Panc1 (cell line): Measurements from ENCODE around the gene PROM1. TPM values are rescaled to one million over a fixed set of nuclear protein-coding genes. Genes with fewer than 3 reads are reported as not detected.

Experiments used
- ATAC-seq: fragments of 200-7000 bp; cut with Tn5 transposase; 2 replicates; pipeline ENCODE4 v1.9.1; 2020; ENCODE audit warnings: mild to moderate bottlenecking, moderate library complexity
- BruUV-seq: library from RNA; stranded (reverse); fragments of 400-500 nt; replicated peaks from 2 replicates; lab custom pipeline; 2021; lab: Mats Ljungman, UMichigan
- CTCF ChIA-PET: fragments of 300-600 bp; sonication (Branson Sonifier 250); formaldehyde crosslinking; loops from one replicate; lab custom pipeline; 2022; ENCODE audit warnings: antibody characterized with exemption; lab: Charles Lee
- POLR2A ChIA-PET: fragments of 300-600 bp; sonication (Branson Sonifier 250); formaldehyde crosslinking; loops from one replicate; lab custom pipeline; 2022; ENCODE audit warnings: antibody characterized with exemption; lab: Charles Lee
- DNase-seq: peaks from one replicate; pipeline ENCODE4 v3.0.0-alpha.2; 2010; ENCODE audit warnings: low read depth, low spot score
- H3K27ac ChIP-seq: 2 replicates; pipeline ENCODE4 v1.5.1; 2011; ENCODE audit warnings: mild to moderate bottlenecking, low read length, inconsistent platforms
- H3K27me3 ChIP-seq: fragments of 200-500 bp; sonication (Bioruptor generic); 2 replicates; pipeline ENCODE4 v1.6.0; 2014; ENCODE audit warnings: low read length, inconsistent platforms; ENCODE audit not compliant: control insufficient read depth, insufficient read depth
- H3K36me3 ChIP-seq: fragments of 200-500 bp; sonication (Bioruptor generic); 2 replicates; pipeline ENCODE4 v1.5.1; 2014; ENCODE audit warnings: inconsistent platforms, mild to moderate bottlenecking, low read length, moderate library complexity; ENCODE audit not compliant: control insufficient read depth, insufficient read depth
- H3K4me1 ChIP-seq: 2 replicates; pipeline ENCODE4 v1.5.1; 2011; ENCODE audit warnings: inconsistent platforms, mild to moderate bottlenecking, low read length, moderate library complexity; ENCODE audit not compliant: control insufficient read depth, insufficient read depth
- H3K4me3 ChIP-seq, 2 experiments: 2 replicates each; pipeline ENCODE4 v1.5.1; 2011 to 2012; ENCODE audit warnings: low read depth in 2 of 2, low read length in 2 of 2, mild to moderate bottlenecking in 2 of 2, inconsistent platforms in 1 of 2, moderate library complexity in 1 of 2
- H3K9me3 ChIP-seq: fragments of 200-500 bp; sonication (Bioruptor generic); 2 replicates; pipeline ENCODE4 v1.5.1; 2014; ENCODE audit warnings: low read depth, mild to moderate bottlenecking, inconsistent platforms, low read length, moderate library complexity; ENCODE audit not compliant: control insufficient read depth, insufficient read depth
- POLR2AphosphoS5 ChIP-seq: IDR thresholded peaks from 2 replicates; pipeline ENCODE4 v1.6.1; 2012; ENCODE audit warnings: mild to moderate bottlenecking, low read depth, low read length, moderate library complexity
- SIN3A ChIP-seq: IDR thresholded peaks from 2 replicates; pipeline ENCODE4 v1.6.1; 2012; ENCODE audit warnings: low read depth, mild to moderate bottlenecking, low read length, moderate library complexity, borderline replicate concordance; ENCODE audit not compliant: insufficient read depth
- TCF7L2 ChIP-seq: IDR thresholded peaks from 2 replicates; pipeline ENCODE4 v1.6.1; 2011; ENCODE audit warnings: mild to moderate bottlenecking, low read depth, low read length, inconsistent platforms
- in situ Hi-C: cut with HindIII; loops from 2 replicates; pipeline ENCODE4 v1.10.0; 2016; ENCODE audit warnings: low sequenced_read_pairs, low pct_unique_long_range_greater_than_20kb
- intact Hi-C: fragments of 100-400 bp; cut with micrococcal nuclease; formaldehyde crosslinking; loops from one replicate; pipeline ENCODE4 v1.10.0; 2022; ENCODE audit not compliant: unreplicated experiment
- total RNA-seq: library from RNA; stranded (reverse); gene quantifications from one replicate; pipeline ENCODE4 v1.2.1, GENCODE V29; 2021; ENCODE audit not compliant: unreplicated experiment
- TF ChIP-seq, protein P1 (sequence below), 2 experiments: IDR thresholded peaks; 2 replicates each; pipeline ENCODE4 v1.6.1; 2011 to 2012; ENCODE audit warnings: low read depth in 2 of 2, control low read depth in 1 of 2, low read length in 1 of 2, mild to moderate bottlenecking in 1 of 2, moderate library complexity in 1 of 2; ENCODE audit not compliant: insufficient read depth in 1 of 2
- TF ChIP-seq, protein P2 (sequence below): fragments of 450-650 bp; IDR thresholded peaks from 2 replicates; pipeline ENCODE4 v1.5.1; 2017; ENCODE audit warnings: mild to moderate bottlenecking

Gene PROM1
- total RNA-seq, 1 experiment from 2014 or later = 0.18 TPM

DNA sequence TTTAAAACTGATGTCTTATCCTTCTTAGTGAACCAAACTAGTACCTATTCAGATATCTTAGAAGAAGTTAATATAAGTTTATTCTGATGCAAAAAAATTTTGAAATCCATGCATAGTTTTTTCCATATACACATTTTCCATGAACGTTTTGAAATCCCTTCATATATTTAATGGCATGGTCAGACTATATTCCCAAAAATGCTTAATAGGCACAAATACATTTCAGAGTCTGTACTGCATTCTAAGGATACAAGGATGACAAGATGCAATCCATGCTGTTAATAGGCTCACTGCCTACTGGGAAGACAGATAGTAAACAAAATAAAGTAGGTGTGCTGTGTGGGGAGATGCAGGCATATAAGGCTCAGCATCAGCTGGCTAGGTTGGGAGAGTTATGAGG is 33.2 kb downstream of the PROM1 start:
- intact Hi-C loops (no loop called here), in situ Hi-C loops (no loop called here)
- TF ChIP-seq, protein P1, sequence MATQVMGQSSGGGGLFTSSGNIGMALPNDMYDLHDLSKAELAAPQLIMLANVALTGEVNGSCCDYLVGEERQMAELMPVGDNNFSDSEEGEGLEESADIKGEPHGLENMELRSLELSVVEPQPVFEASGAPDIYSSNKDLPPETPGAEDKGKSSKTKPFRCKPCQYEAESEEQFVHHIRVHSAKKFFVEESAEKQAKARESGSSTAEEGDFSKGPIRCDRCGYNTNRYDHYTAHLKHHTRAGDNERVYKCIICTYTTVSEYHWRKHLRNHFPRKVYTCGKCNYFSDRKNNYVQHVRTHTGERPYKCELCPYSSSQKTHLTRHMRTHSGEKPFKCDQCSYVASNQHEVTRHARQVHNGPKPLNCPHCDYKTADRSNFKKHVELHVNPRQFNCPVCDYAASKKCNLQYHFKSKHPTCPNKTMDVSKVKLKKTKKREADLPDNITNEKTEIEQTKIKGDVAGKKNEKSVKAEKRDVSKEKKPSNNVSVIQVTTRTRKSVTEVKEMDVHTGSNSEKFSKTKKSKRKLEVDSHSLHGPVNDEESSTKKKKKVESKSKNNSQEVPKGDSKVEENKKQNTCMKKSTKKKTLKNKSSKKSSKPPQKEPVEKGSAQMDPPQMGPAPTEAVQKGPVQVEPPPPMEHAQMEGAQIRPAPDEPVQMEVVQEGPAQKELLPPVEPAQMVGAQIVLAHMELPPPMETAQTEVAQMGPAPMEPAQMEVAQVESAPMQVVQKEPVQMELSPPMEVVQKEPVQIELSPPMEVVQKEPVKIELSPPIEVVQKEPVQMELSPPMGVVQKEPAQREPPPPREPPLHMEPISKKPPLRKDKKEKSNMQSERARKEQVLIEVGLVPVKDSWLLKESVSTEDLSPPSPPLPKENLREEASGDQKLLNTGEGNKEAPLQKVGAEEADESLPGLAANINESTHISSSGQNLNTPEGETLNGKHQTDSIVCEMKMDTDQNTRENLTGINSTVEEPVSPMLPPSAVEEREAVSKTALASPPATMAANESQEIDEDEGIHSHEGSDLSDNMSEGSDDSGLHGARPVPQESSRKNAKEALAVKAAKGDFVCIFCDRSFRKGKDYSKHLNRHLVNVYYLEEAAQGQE (IDR thresholded peaks at IDR 0.05; ENCODE audit: insufficient read depth in 1 of 2, low read depth in 2 of 2, low read length in 1 of 2) = no peak
- TF ChIP-seq TCF7L2 = no peak
- TF ChIP-seq, protein P2, sequence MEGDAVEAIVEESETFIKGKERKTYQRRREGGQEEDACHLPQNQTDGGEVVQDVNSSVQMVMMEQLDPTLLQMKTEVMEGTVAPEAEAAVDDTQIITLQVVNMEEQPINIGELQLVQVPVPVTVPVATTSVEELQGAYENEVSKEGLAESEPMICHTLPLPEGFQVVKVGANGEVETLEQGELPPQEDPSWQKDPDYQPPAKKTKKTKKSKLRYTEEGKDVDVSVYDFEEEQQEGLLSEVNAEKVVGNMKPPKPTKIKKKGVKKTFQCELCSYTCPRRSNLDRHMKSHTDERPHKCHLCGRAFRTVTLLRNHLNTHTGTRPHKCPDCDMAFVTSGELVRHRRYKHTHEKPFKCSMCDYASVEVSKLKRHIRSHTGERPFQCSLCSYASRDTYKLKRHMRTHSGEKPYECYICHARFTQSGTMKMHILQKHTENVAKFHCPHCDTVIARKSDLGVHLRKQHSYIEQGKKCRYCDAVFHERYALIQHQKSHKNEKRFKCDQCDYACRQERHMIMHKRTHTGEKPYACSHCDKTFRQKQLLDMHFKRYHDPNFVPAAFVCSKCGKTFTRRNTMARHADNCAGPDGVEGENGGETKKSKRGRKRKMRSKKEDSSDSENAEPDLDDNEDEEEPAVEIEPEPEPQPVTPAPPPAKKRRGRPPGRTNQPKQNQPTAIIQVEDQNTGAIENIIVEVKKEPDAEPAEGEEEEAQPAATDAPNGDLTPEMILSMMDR = no peak
- TF ChIP-seq POLR2AphosphoS5 = no peak
- TF ChIP-seq SIN3A = no peak
- DNase-seq (no peak), ATAC-seq (no peak)
- no TSS peak for BruUV-seq
- H3K4me1 ChIP-seq = no peaks in the 10 kb centered on the region
- ChIA-PET POLR2A (no interaction called here), CTCF (no interaction called here)
- no peak overlapping the region for H3K27ac ChIP-seq
- H3K9me3 ChIP-seq = no peaks in the 10 kb centered on the region
- H3K27me3 ChIP-seq = no peaks in the 10 kb centered on the region
- H3K4me3 ChIP-seq = no peak overlapping the region
- no peaks in the 10 kb centered on the region for H3K36me3 ChIP-seq

DNA sequence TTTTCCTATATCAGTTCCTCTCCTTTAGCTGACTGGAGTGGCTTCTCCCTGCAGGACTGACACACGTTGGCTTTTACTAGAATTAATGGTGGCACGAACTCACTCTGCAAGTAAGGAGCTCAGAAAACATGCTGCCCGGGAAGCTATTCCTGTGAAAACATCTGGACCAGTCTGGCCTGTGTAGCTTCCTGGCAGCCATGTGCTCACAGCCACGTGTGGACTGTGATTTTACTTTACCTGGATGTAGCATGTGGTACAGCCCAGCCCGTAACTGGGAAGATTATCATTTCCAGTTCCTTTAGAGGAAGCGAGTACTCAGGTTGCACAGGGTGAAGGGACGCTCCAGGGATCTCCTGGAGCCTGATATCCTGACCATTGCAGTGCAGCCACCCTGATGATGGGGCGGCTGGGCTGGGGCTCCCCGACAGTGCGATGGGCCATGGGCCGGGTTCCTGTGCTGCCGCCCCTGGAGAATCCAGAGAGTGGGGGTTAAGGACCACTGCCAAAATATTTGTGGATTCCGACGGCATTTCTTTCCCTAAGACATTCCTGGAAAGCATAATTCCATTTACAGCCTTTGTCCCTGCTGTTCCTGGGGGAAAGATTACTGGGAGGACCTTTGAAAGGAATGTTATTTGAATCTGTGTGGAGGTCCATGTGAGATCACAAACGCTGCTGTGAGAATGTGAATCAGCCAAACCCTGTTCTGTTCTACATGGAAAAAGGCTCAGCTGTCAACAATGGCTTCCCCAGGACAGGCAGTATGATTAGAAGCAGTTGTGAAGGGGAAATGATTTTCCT is 35.0 kb downstream of the PROM1 start:
- in situ Hi-C loops = no loop called here
- TF ChIP-seq, protein P1 (IDR thresholded peaks at IDR 0.05; ENCODE audit: insufficient read depth in 1 of 2, low read depth in 2 of 2, low read length in 1 of 2) = no peak
- TF ChIP-seq POLR2AphosphoS5 = no peak
- TF ChIP-seq, protein P2 = no peak
- no peak for TF ChIP-seq SIN3A
- TF ChIP-seq TCF7L2 = no peak
- no peak for DNase-seq
- CTCF ChIA-PET = no interaction called here
- H3K36me3 ChIP-seq = no peaks in the 10 kb centered on the region
- intact Hi-C loops = no loop called here
- POLR2A ChIA-PET = no interaction called here
- BruUV-seq = no TSS peak
- H3K27ac ChIP-seq = no peak overlapping the region
- no peaks in the 10 kb centered on the region for H3K4me1 ChIP-seq
- no peaks in the 10 kb centered on the region for H3K9me3 ChIP-seq
- no peak for ATAC-seq
- no peaks in the 10 kb centered on the region for H3K27me3 ChIP-seq
- H3K4me3 ChIP-seq = no peak overlapping the region
